HG03159 (cell line): Measurements from ENCODE around the gene ATP5PB.

Experiments
- ATAC-seq: cut with Tn5 transposase; IDR thresholded peaks from one replicate; pipeline ENCODE4 v1.9.1; 2021; ENCODE audit warnings: mild to moderate bottlenecking, moderate library complexity; ENCODE audit not compliant: unreplicated experiment

ATP5PB gene

DNA sequence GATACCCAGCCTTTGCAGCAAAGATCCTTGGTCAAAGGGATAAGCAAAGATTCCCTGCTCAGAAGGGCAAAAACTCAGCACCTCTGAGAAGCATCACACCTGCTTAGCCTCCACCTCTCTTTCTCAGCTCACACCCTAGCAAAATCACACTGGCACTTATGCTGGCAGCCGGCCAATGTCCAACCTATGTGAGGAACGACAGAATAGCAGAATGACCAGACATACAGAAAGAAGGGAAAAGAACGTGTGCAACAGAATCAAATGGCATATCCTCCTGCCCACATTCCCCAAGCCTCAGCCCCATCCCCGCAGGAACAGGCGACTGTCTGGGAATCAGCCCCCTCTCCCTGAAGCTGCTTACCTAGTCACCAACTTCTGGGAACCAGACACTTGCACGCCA is 54.8 kb downstream of the ATP5PB start:
- no peak for ATAC-seq

DNA sequence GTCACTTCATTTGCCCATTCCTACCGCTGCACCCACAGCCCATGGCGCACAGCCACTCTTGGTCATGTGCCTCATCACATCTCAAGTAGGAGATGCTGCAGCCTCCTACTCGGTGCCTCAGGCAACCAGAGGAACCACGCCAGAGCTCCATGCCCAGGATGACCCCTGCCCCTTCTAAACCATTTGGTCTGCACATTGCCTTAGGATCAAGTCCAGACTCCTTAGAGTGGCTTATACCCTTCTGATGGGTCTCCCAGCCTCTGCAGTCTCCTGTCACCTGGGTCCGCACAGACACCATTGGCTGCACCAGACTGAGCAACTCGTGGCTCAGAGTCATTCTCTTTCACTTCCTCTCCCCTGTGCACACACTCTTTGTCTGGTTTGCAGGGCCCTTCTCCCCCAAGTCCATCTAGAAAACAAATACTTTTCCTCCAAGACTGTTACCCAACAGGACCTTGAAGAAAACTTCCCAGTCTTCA is 56.4 kb downstream of the ATP5PB start:
- peak; percentile 58 for ATAC-seq

DNA sequence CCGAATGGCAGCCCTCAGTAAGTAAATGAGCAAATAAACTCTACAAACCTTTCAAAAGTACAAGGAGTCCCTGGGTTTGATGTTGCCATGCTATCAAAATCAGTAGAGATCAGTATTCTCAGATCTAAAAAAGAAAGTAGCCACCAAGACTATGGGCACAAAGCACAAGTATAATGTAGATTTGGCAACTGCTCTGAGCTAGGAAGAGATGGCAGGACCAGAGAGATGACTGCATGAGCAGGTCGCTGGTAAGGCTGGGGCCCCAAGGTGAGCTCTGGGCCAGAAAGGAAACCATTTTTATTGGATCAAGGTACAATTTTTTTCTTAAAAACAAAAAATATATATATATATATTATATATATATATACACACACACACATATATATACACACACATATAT is 57.3 kb downstream of the ATP5PB start:
- ATAC-seq: no peak

DNA sequence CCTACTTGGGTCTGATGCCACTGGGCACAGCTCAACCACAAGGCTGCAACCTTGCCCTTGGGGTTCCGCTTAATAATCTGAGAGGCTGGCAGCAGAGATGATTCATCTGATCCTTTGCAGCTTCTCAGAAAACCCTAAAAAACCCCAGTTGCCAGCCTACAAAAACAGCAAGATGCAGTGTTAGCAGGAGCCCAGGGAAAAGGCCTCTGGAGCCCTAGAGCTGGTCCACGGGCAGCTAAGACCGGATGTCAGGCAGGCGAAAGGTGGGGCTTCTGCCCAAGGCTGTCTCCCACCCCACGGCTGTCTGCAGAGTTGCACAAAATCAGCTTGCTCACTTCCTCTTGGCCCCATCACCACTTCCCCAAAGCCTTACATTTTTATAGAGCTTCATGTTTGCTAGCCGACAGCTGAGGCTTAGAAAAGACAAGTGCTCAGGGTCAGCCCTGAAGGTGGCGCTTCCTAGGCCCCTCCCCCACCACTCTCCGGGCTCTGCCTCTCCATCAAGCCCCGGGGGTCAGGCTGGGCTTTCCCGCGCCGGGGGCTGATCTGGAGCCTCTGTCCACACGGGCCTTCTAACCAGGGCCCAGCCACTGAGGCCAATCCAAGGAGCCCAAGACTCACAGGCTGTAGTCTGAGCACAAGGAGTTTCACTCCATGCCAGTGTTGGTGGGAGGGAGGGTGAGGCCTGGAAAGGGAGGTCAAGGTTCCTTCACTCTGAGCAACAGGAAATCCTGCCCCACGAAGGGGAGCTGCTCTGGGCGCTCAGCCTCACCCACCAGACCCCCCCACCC is 58.3 kb downstream of the ATP5PB start:
- ATAC-seq: peak; percentile 55

DNA sequence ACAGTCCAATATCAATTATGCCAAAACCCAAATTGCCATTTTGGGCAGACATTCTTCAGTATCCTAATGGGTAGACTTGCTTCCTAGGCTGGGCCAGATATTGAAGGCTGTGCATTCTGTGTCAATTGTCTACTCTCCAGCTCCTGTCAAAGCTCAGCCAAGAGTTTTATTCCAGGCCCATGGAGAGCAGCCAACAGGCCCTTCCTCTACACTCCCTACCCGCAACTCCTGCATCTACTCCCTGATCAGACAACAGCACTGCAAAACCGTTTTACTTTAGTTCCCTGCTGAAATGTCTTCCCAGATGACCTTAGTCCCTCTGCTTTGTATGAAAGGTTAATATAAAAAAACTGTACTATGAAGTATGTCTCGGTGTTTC is 60.7 kb downstream of the ATP5PB start:
- no peak for ATAC-seq

DNA sequence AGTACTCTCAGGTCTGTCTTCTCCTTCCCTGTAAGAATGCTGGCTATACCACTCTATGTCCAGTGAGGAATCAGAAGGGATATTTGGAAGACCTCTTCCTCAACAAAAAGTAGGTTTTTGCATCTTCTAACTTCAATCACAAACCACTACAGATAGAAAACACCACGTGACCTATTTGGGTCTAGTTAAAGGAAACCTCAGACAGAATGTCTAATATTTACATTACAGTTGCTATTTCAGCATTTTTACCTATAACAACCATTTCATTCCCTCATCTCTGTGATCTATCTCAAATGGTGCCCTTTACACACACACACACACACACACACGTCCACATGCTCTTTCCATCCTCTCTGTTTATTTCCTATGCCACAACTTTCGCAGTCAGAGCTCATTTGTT is 62.1 kb downstream of the ATP5PB start:
- no peak for ATAC-seq
